Uterus (tissue), 4 donors: ENCODE results near the gene LMX1B. TPM values are rescaled to one million over a fixed set of nuclear protein-coding genes. Genes with fewer than 3 reads are reported as not detected.
A peak's percentile ranks its signal among the peaks of the same experiment; 100 is the strongest.
"Not testable (repeated sequence)": the region's sequence is repeated elsewhere in the genome, so short reads cannot be mapped to it uniquely, and the experiment has no call there.

Experiments used
- DNase-seq, 2 donors: peaks; one replicate each; pipeline ENCODE4 v3.0.0-alpha.2; 2019 to 2020
- H3K27ac ChIP-seq, 2 donors: fragments of 200-600 bp; sonication (generic); 1 replicate in 1 of 2; 2 replicates in 1 of 2; pipeline ENCODE4 v1.5.1; 2016 to 2018
- H3K27me3 ChIP-seq, 2 donors: fragments of 200-600 bp; sonication (generic); one replicate each; pipeline ENCODE4 v1.5.1; 2018 to 2019; ENCODE audit warnings: control low read depth in 1 of 2
- H3K36me3 ChIP-seq, 2 donors: fragments of 200-600 bp; sonication (generic); one replicate each; pipeline ENCODE4 v1.5.1; 2019; ENCODE audit warnings: control low read depth in 1 of 2
- H3K4me1 ChIP-seq, 2 donors: fragments of 200-600 bp; sonication (generic); one replicate each; pipeline ENCODE4 v1.5.1; 2018 to 2019; ENCODE audit warnings: control low read depth in 1 of 2
- H3K4me3 ChIP-seq, 2 donors: fragments of 200-600 bp; sonication (generic); 1 replicate in 1 of 2; 2 replicates in 1 of 2; pipeline ENCODE4 v1.5.1; 2018 to 2019; ENCODE audit warnings: mild to moderate bottlenecking in 1 of 2
- H3K9me3 ChIP-seq, 2 donors: fragments of 200-600 bp; sonication (generic); one replicate each; pipeline ENCODE4 v1.5.1; 2019; ENCODE audit warnings: control low read depth in 1 of 2
- CTCF ChIP-seq, 4 experiments: fragments of 200-600 bp in 2 of 4; fragments of 450-650 bp in 2 of 4; sonication (generic) in 2 of 4; IDR thresholded peaks; one replicate each; pipeline ENCODE4 v1.5.1; 2016 to 2019; ENCODE audit warnings: antibody characterized with exemption in 4 of 4, mild to moderate bottlenecking in 2 of 4, moderate library complexity in 1 of 4
- POLR2A ChIP-seq, 2 donors: fragments of 450-650 bp; IDR thresholded peaks; one replicate each; pipeline ENCODE4 v1.6.1; 2016; ENCODE audit warnings: antibody characterized with exemption in 2 of 2, mild to moderate bottlenecking in 1 of 2, moderate library complexity in 1 of 2
- intact Hi-C: fragments of 100-400 bp; cut with DNase I; formaldehyde crosslinking; loops from one replicate; pipeline ENCODE4 v1.15.1; 2023; ENCODE audit warnings: low total_unique reads
- total RNA-seq, 4 donors: library from RNA; depleted of rRNA in 3 of 4; stranded (reverse); fragments of >200 nt in 3 of 4; gene quantifications; one replicate each; pipeline versions ENCODE4 v1.1.0 to v1.2.4, GENCODE V29; 2014 to 2023
- donor health status: DM: yes; HTN: yes; CAD: no.

LMX1B gene
- total RNA-seq, 4 donors from 2014 or later, result not detected

- intact Hi-C loops, result no loop called here
- peak in 1 of 2 donors; percentile 7 for DNase-seq
- Histone ChIP-seq H3K27me3 (no peaks in the 10 kb centered on the region), H3K36me3 (no peaks in the 10 kb centered on the region), H3K4me1 (peaks cover 0 to 6% of the 10 kb centered on the region in 2 donors), H3K4me3 (no peak overlapping the region), H3K9me3 (no peaks in the 10 kb centered on the region), H3K27ac (no peak overlapping the region)
- TF ChIP-seq POLR2A (IDR thresholded peaks at IDR 0.05), result no peak
- TF ChIP-seq CTCF (IDR thresholded peaks at IDR 0.05), result no peak
These were observed 94.5 kb downstream of the LMX1B start for GRCh38 chr9:126708178-126708577.

DNA sequence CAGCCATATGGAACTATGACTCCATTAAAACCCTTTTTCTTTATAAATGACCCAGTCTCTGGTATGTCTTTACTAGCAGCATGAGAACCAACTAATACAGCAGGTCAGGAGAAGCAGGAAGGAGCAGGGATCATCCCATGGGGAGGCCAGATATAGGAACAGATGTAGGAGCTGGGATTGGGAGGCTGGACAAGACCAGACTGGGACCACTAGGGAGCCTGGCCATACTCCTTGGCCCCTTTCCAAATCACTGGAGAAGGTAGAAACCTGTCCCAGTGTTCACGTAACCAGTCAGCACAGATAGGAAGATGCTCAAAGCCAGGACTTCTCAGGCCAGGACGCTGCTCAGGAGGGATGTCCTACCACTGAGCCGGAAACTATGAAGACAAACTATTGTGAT, 95.5 kb downstream of the LMX1B start:
- Histone ChIP-seq H3K36me3 (no peaks in the 10 kb centered on the region), H3K27ac (no peak overlapping the region), H3K27me3 (no peaks in the 10 kb centered on the region), H3K9me3 (no peaks in the 10 kb centered on the region), H3K4me1 (peaks cover 0 to 6% of the 10 kb centered on the region in 2 donors), H3K4me3 (no peak overlapping the region)
- TF ChIP-seq POLR2A (IDR thresholded peaks at IDR 0.05), result no peak
- TF ChIP-seq CTCF (IDR thresholded peaks at IDR 0.05), result no peak
- intact Hi-C loops, result no loop called here
- no peak for DNase-seq

DNA sequence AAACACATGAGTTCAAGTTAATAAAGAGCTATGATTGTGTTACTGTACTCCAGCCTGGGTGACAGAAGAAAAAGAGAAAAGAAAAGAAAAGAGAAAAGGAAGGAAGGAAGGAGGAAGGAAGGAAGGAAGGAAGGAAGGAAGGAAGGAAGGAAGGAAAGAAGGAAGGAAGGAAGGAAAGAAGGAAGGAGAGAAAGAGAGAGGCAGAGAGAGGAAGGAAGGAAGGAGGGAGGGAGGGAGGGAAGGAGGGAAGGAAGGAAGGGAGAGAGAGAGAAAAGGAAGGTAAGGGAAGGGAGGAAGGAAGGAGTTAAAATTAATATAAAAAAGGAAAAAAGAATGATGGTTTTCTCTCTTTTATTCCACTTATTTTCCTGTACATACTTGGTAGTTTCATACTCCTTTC, 101.7 kb downstream of the LMX1B start:
- Histone ChIP-seq H3K4me3 (no peak overlapping the region), H3K27me3 (no peaks in the 10 kb centered on the region), H3K4me1 (no peaks in the 10 kb centered on the region), H3K27ac (no peak overlapping the region), H3K36me3 (no peaks in the 10 kb centered on the region), H3K9me3 (no peaks in the 10 kb centered on the region)
- DNase-seq, result no peak
- intact Hi-C loops, result no loop called here
- no peak for TF ChIP-seq CTCF (IDR thresholded peaks at IDR 0.05)
- TF ChIP-seq POLR2A (IDR thresholded peaks at IDR 0.05), result no peak

- intact Hi-C loops, H3K27ac ChIP-seq, DNase-seq, H3K9me3 ChIP-seq, H3K4me1 ChIP-seq, H3K4me3 ChIP-seq, H3K36me3 ChIP-seq, H3K27me3 ChIP-seq: not testable (repeated sequence)
These were observed 103.7 kb downstream of the LMX1B start for GRCh38 chr9:126717441-126717840.

GRCh38 chr9:126719618-126720031, 105.9 kb downstream of the LMX1B start:
- intact Hi-C loops, result no loop called here
- no peak for DNase-seq
- Histone ChIP-seq H3K36me3 (no peaks in the 10 kb centered on the region), H3K27me3 (no peaks in the 10 kb centered on the region), H3K4me3 (no peak overlapping the region), H3K27ac (no peak overlapping the region), H3K9me3 (no peaks in the 10 kb centered on the region), H3K4me1 (no peaks in the 10 kb centered on the region)
- TF ChIP-seq CTCF (IDR thresholded peaks at IDR 0.05) (no peak), POLR2A (IDR thresholded peaks at IDR 0.05) (no peak)

DNA sequence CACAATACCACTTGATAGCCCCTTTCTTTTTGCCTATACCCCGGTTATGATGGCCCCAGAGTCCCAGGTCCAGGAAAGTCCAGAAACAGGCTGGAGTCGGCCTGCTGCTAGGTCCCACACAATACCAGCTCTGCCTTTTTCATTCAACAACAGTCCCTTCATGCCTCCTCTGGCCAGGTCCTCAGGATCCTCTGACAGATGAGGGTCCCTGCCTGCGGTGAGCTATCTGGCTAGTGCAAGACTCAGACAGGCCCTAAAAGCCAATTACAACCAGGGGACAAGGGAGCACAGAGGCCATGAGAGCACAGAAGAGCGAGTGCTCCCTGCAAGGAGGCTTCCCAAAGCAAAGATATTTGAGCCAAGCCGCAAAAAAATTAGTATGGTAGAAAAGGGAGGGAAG, 106.3 kb downstream of the LMX1B start:
- Histone ChIP-seq H3K9me3 (no peaks in the 10 kb centered on the region), H3K27me3 (no peaks in the 10 kb centered on the region), H3K4me1 (no peaks in the 10 kb centered on the region), H3K27ac (no peak overlapping the region), H3K36me3 (no peaks in the 10 kb centered on the region), H3K4me3 (no peak overlapping the region)
- intact Hi-C loops, result no loop called here
- TF ChIP-seq POLR2A (IDR thresholded peaks at IDR 0.05) (no peak), CTCF (IDR thresholded peaks at IDR 0.05) (no peak)
- no peak for DNase-seq
